Upper lobe of left lung (tissue), 4 donors: Measurements from ENCODE around the gene STMND1.

Experiments used
- CTCF ChIP-seq, 6 experiments: fragments of 450-650 bp in 4 of 6; fragments of 200-600 bp in 2 of 6; sonication (generic) in 2 of 6; IDR thresholded peaks; one replicate each; pipeline ENCODE4 v1.5.1; 2016 to 2019; ENCODE audit warnings: antibody characterized with exemption in 6 of 6
- EP300 ChIP-seq, 4 donors: sonication (generic); formaldehyde crosslinking; IDR thresholded peaks; one replicate each; pipeline ENCODE4 v1.5.1; 2017; ENCODE audit warnings: antibody characterized with exemption in 4 of 4, control low read depth in 2 of 4
- POLR2A ChIP-seq, 4 donors: fragments of 450-650 bp; IDR thresholded peaks; one replicate each; pipeline ENCODE4 v1.5.1; 2016 to 2017; ENCODE audit warnings: antibody characterized with exemption in 4 of 4, mild to moderate bottlenecking in 2 of 4

- TF ChIP-seq POLR2A (IDR thresholded peaks at IDR 0.05), result no peak
- TF ChIP-seq CTCF (IDR thresholded peaks at IDR 0.05), result no peak
- no peak for TF ChIP-seq EP300 (IDR thresholded peaks at IDR 0.05)
Observed at GRCh38 chr6:17120019-17120418, 18.2 kb downstream of the STMND1 start.
